Measurements from ENCODE around the gene GAS7. TPM values are rescaled to one million over a fixed set of nuclear protein-coding genes. Genes with fewer than 3 reads are reported as not detected.

Gene GAS7
- total and polyA plus RNA-seq, 12 donors, result 19.8 to 111 (median 61.8) TPM

- ATAC-seq (no peak), DNase-seq (no peak)
- 55 to 62% methylated on average over 7 of the region's 7 CpGs for WGBS, 2 donors
- Histone ChIP-seq H3K27me3 (no peaks in the 10 kb centered on the region), H3K27ac (no peak overlapping the region), H3K36me3 (peaks cover 0 to 78% (median 14%) of the 10 kb centered on the region in 9 donors), H3K4me3 (no peak overlapping the region), H3K9me3 (no peaks in the 10 kb centered on the region), H3K4me1 (no peaks in the 10 kb centered on the region)
- TF ChIP-seq CTCF (IDR thresholded peaks at IDR 0.05), result no peak
- intact Hi-C loops (cut with DNase I), result no loop called here
Observed at GRCh38 chr17:9944704-9945103, 253.7 kb downstream of the GAS7 start.

GRCh38 chr17:9943343-9943742 lies 255.1 kb downstream of the GAS7 start:
- no peak for ATAC-seq
- WGBS, 2 donors, result 78 to 84% methylated on average over 9 of the region's 9 CpGs
- intact Hi-C loops (cut with DNase I), result no loop called here

GRCh38 chr17:9942885-9943284 lies 255.5 kb downstream of the GAS7 start:
- Histone ChIP-seq H3K27ac (no peak overlapping the region), H3K4me1 (no peaks in the 10 kb centered on the region), H3K9me3 (peaks cover 0 to 15% (median 0%) of the 10 kb centered on the region in 11 donors), H3K4me3 (no peak overlapping the region), H3K27me3 (no peaks in the 10 kb centered on the region), H3K36me3 (peaks cover 0 to 94% (median 21%) of the 10 kb centered on the region in 9 donors)
- 69 to 71% methylated on average over 13 of the region's 13 CpGs for WGBS, 2 donors
- intact Hi-C loops (cut with DNase I), result no loop called here
- TF ChIP-seq CTCF (IDR thresholded peaks at IDR 0.05), result no peak
- DNase-seq (no peak), ATAC-seq (no peak)

More at GRCh38 chr17:9943343-9943742, 255.1 kb downstream of the GAS7 start:
- no peak for TF ChIP-seq CTCF (IDR thresholded peaks at IDR 0.05)
- peaks cover 0 to 11% (median 0%) of the 10 kb centered on the region in 11 donors for H3K9me3 ChIP-seq
- no peak for DNase-seq
- no peaks in the 10 kb centered on the region for H3K4me1 ChIP-seq
- peaks cover 0 to 92% (median 21%) of the 10 kb centered on the region in 9 donors for H3K36me3 ChIP-seq
- no peak overlapping the region for H3K27ac ChIP-seq
- H3K4me3 ChIP-seq, result no peak overlapping the region
- H3K27me3 ChIP-seq, result no peaks in the 10 kb centered on the region

DNA sequence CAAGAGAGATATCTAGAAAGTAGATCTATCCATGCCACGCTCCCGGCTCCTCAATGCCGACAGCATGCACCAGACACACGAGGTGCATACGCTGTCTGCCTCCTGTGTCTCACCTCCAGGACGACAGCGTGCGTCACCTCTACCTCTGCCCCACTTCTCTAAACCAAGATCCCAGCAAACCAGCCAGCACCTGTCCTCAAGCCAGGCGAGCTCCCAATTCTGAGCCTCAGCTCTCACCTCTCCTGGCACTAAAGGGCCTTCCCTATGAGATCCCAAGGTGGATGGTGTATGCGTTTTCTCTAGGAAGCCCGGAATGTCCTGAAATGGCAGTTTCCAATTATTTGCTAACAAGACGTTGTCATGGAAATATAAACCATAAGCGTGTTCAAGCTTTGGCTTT lies 257.1 kb downstream of the GAS7 start:
- Histone ChIP-seq H3K27ac (no peak overlapping the region), H3K4me1 (peaks cover 0 to 14% (median 10%) of the 10 kb centered on the region in 9 donors), H3K36me3 (peaks cover 0 to 100% (median 21%) of the 10 kb centered on the region in 9 donors), H3K9me3 (peaks cover 0 to 17% (median 0%) of the 10 kb centered on the region in 11 donors), H3K4me3 (no peak overlapping the region), H3K27me3 (no peaks in the 10 kb centered on the region)
- intact Hi-C loops (cut with DNase I), result no loop called here
- no peak for DNase-seq
- no peak for TF ChIP-seq CTCF (IDR thresholded peaks at IDR 0.05)
- 92 to 93% methylated on average over 13 of the region's 13 CpGs for WGBS, 2 donors
- no peak for ATAC-seq

All from heart right ventricle (tissue), 16 donors.